Raji (cell line): Measurements from ENCODE around the gene KY.

Experiments used
- POLR2A ChIP-seq: IDR thresholded peaks from 2 replicates; pipeline ENCODE4 v1.6.1; 2011; ENCODE audit warnings: low read depth, low read length, control low read depth; ENCODE audit not compliant: insufficient read depth

KY gene

DNA sequence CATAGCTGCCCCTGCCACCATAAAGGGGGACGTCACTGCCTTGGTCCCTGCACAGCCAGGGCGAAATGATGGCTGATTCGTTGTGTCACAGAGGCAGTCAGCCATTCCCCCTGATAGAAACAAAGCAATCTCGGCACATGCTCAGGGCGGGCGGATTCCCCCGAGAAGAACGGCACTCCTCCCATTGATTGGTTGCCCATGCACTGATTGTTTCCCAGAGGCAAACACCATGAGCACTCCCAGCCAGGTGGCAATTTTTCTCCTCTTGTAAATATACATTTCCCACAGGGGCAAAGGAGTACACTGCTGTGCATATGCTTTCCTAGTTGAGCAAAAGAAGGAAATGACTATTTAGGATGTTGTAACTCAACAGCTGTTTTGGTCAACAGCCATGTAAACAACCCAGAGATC is 56.5 kb downstream of the KY start:
- TF ChIP-seq POLR2A: no peak

DNA sequence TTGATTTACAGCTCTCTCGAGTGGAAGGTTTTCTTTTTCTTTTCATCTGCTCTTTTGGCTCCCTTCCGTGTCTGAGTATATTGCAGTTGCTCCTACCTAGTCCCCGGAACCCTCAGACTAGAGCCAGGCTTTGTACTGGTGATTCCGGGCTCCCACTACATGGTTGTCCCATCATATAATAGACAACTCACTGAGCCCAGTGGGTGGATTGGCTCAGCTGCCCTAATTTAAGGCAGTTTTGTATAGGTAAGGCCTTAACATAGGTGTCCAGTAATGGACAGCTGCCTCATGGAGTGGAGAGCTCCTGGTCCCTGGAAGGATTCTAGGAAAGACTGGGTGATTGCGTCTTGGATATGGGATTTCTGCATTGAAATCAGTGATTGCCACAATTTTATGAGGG is 58.0 kb downstream of the KY start:
- TF ChIP-seq POLR2A: no peak

DNA sequence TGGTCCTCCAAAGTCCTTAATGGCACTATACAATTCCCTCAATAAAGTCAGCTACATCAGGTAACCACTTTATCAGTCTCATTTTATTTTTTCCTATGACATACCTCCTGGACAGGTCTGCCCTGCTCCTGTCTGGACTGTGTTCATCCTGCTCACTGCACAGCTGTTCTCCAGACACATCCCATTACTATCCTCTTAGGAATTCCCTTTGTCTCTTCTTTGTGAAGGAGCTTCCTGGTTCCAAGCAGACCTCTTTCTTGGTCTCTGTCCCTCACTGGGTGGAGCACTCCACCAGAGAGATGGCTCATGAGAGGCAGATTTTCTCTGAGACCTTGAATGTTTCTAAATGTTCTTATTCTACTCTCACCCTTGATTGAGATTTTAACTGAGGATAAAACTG is 60.1 kb downstream of the KY start:
- TF ChIP-seq POLR2A: no peak

DNA sequence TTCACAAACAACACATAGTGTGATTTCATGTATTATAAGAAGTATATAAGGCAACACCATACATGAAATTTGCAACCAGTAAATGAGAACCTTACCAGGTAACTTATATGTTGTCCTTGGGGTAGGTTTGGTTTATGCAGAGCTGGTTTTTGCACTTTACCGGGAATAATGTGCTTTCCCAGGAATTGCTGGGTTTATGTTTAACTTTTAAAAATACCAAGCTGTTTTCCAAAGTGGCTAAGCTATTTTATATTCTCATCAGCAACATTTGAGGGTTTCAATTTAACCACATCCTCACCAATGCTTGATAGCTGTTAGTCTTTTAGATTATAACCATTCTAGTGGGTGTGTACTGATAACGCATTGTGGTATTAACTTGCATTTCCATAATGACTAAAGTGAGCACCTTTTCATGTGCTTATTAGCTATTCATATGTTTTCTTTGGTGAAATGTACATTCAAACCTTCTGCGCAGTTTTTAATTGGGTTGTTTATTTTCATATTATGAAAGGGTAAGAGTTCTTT is 71.6 kb downstream of the KY start:
- TF ChIP-seq POLR2A: no peak

DNA sequence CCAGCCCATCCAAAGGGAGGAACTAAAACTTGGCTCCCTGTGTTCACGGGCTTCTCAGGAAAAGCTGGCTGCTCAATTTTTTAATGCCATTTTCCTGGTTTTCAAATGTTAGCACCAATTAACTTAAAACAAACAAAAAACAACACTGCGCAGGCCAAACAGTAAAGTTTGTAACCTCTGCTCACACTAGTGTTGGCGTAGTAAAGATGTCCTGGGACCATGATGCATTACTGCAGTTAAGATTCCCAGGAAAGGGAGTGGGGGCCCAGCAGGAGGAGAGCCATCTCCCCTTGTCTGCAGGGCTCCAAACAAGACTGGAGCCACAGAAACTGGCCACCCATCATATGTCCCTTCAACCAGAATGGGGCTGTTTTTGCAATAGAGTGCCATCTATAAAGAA is 74.0 kb downstream of the KY start:
- no peak for TF ChIP-seq POLR2A

DNA sequence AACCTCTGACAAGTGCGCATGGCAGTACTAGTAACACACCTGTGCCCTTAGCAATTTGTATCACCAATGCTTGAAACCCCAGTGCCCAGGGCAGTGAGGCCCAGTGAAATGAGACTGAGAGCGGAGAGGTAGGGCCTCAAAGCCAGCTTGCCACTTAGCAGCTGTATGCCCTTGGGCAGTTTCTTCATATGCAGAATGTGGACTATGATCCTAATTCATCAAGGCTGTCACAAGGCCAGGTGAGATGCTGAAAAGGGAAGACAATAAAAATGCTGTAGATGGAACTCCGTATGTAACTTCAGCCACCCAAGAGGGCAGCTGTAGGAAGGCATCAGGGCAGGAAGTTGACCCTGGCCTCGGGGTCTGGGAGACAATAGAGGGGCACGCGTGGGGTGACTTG is 74.4 kb downstream of the KY start:
- no peak for TF ChIP-seq POLR2A

DNA sequence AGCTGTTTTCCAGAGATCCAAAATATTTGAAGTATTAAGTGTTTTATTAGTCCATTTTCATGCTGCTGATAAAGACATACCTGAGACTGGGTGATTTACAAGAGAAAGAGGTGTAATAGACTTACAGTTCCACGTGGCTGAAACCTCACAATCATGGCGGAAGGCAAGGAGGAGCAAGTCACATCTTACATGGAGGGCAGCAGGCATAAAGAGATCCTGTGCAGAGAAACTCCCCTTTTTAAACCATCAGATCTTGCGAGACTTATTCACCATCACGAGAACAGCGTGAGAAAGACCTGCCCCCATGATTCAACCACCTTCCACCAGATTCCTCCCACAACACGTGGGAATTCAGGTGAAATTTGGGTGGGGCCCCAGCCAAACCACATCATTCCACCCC is 82.0 kb downstream of the KY start:
- TF ChIP-seq POLR2A: no peak

DNA sequence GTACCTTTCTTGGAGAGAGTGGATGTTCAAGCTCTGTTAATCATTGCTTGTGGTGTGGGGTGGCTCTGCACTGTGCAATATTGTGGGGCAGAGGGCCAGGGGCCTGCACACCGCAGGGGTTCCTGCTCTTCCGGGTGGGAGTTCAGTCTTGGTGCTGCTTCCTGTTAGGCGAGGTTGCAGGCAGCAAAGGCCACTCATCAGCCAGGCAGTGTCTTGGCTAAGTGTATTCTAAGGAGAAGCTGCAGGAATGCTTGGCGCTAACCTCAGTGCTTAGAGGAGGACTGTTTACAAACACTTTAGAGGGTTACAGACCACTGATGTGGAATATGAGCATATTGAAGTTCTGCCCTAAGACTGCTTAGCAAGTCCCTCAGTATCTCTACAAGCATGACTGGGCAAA is 83.2 kb downstream of the KY start:
- TF ChIP-seq POLR2A: no peak

DNA sequence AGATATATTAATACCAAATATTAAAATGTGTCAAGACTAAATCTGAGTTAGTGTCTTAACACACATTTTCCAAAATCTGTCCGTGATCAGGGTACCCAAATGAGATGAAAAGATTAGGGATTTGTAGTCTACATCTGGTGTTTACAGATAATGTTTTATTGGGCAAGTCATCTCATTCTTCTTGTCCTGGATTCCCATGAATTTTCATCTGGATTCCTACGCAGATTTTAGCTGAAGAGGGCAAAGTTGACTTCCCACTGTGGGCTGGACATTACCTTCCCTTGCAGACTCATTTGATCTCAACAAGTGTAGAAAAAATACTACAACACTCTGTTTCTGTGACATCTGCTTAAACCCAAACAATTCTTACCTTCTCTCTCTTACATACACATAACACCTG is 85.8 kb downstream of the KY start:
- TF ChIP-seq POLR2A: no peak

DNA sequence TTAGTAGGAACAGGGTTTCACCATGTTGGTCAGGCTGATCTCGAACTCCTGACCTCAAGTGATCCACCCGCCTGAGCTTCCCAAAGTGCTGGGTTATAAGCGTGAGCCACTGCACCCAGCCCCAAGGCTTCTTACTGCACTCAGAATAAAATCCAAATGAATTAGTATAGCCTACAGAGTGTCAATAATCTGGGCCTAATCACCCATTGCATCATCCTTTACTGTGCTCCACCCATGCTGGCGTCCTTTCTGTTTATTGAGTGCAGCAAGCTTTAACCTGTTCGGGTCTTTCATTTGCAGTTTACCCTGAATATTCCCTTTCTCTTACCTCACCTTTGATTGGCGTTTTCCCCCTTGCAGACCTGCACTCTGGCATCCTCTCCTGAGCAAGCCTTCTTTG is 87.2 kb downstream of the KY start:
- no peak for TF ChIP-seq POLR2A

DNA sequence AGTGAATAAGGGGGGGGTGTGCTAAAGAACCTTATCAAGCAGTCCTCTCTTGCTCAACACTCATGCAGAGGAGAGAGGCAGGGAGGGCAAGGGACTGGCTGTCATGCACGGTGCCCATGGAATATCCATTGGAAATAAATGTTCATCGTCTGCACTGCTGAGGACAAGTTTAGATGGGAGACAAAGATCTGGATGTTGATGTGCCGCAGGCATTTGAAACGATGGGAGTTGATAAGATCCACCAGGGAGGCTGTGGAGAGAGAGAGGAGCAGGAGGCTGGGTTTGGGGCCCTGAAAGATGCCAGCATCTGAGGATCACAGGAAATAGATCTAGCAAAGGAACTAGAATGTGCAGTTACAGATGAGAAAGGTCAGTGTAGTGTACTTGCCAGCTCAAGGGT is 88.8 kb downstream of the KY start:
- no peak for TF ChIP-seq POLR2A

DNA sequence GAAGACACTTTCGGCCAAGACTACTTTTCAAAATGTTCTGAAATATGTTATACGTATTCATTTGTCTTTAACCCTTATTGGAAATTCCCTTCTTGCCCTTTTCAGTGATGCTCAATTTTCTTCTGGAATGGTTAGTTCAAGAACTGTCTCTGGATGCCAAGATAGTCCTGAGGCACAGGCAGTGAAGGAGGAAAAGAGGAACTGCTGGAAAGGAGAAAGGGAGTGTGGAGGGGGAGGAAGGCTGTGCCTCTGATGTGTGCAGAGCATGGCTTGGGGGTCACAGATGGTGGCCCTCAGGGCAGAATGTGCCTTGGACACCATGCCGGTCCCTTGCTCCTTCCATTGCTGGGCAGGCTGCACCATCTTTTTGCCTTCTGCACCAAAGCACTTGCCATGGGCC is 91.2 kb downstream of the KY start:
- TF ChIP-seq POLR2A: no peak
